Omental fat pad (tissue), 4 donors: ENCODE results near the gene TCTN3. TPM values are rescaled to one million over a fixed set of nuclear protein-coding genes. Genes with fewer than 3 reads are reported as not detected.

Source experiments
- ATAC-seq: fragments of 150-250 bp; one replicate; pipeline ENCODE4 v1.9.1; 2016; ENCODE audit warnings: mild to moderate bottlenecking, moderate library complexity; ENCODE audit not compliant: low FRiP score
- DNase-seq: peaks from one replicate; pipeline ENCODE4 v3.0.0-alpha.2; 2019; ENCODE audit warnings: low spot score
- total RNA-seq, 4 donors: library from RNA; depleted of rRNA; stranded (reverse); fragments of >200 nt; gene quantifications; one replicate each; pipeline ENCODE4 v1.1.0, GENCODE V29; 2016
- TF ChIP-seq, protein P1 (sequence below), 3 donors: fragments of 450-650 bp; IDR thresholded peaks; one replicate each; pipeline ENCODE4 v1.5.1; 2016 to 2017; ENCODE audit warnings: antibody characterized with exemption in 3 of 3, mild to moderate bottlenecking in 3 of 3, moderate library complexity in 2 of 3

The TCTN3 gene
- total RNA-seq, 4 donors from 2014 or later: 24.1 to 27.1 (median 24.7) TPM

DNA sequence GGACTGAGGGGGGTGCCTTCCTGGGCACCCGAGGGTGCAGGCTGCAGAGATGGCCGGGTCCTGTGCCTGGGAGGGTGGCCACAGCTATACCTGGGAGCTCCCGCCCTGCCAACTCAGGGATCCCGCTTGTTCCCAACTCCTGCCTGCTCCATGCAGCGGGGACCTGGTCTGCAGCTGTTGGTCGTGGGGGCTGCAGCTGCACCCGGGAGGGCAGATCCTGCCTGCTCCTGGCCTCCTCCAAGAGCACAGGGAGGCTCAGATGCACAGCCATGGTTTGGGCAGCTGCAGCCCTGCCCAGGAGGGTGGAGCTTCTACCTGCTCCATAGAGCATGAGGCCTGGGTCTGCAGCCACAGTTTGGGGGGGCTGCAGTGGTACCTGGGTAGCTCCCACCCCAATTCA lies 13.3 kb upstream of the TCTN3 start:
- ATAC-seq (peak; percentile 37), DNase-seq (no peak)
- TF ChIP-seq, protein P1, sequence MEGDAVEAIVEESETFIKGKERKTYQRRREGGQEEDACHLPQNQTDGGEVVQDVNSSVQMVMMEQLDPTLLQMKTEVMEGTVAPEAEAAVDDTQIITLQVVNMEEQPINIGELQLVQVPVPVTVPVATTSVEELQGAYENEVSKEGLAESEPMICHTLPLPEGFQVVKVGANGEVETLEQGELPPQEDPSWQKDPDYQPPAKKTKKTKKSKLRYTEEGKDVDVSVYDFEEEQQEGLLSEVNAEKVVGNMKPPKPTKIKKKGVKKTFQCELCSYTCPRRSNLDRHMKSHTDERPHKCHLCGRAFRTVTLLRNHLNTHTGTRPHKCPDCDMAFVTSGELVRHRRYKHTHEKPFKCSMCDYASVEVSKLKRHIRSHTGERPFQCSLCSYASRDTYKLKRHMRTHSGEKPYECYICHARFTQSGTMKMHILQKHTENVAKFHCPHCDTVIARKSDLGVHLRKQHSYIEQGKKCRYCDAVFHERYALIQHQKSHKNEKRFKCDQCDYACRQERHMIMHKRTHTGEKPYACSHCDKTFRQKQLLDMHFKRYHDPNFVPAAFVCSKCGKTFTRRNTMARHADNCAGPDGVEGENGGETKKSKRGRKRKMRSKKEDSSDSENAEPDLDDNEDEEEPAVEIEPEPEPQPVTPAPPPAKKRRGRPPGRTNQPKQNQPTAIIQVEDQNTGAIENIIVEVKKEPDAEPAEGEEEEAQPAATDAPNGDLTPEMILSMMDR (IDR thresholded peaks at IDR 0.05): no peak

DNA sequence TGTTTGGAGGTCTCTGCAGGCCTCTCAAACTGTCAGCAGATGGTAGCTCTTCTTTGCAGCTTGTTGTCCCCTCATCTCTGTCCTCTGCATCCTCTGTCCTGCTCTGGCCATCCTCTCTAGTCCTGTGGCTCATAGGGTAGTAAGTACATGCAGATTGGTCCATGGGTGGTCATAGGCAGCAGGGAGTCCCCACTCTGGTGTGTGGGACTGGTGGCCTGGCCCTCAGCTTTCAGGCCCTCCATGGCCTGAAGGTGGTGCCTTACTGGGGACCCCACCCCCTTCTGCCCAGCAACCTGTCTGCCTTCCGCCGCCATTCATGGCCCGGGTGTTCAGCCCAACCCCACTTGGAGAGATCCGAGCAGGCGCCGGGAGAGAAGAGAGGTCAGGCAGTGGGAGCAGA lies 12.8 kb upstream of the TCTN3 start:
- no peak for DNase-seq
- ATAC-seq: no peak
- TF ChIP-seq, protein P1 (IDR thresholded peaks at IDR 0.05): no peak

DNA sequence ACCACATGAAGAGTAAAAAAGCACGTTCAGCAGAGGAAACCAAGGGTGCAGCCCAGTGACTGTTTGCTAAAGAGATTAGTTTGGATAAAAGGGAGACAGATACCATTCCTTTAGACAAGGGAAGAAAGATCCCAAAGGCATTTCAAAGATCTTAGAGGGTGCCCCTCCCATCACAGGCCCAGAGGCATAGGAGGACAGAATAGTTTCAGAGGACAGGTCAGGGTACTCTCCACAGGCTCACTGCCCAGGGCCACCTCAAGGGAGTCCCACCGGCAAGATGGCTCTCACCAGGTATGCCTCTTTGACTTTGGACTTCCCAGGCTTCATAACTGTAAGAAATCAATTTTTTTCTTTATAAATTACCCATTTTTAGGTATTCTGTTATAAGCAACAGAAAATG lies 4.7 kb upstream of the TCTN3 start:
- TF ChIP-seq, protein P1 (IDR thresholded peaks at IDR 0.05): no peak
- DNase-seq (no peak), ATAC-seq (no peak)

DNA sequence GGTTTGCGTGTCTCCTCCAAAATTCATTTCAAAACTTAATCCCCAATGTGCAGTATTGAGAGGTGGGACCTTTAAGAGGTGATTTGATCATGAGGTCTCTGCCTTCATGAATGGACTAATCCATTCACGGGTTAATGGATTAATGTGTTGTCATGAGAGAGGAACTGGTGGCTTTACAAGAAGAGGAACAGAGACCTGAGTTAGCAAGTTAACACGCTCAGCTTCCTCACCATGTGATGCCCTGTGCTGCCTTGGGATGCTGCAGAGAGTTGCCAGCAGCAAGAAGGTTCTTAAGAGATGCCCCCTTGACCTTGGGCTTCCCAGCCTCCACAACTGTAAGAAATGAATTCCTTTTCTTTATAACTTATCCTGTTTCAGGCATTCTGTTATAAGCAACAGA lies 3.7 kb upstream of the TCTN3 start:
- no peak for ATAC-seq
- no peak for DNase-seq
- TF ChIP-seq, protein P1 (IDR thresholded peaks at IDR 0.05): no peak

DNA sequence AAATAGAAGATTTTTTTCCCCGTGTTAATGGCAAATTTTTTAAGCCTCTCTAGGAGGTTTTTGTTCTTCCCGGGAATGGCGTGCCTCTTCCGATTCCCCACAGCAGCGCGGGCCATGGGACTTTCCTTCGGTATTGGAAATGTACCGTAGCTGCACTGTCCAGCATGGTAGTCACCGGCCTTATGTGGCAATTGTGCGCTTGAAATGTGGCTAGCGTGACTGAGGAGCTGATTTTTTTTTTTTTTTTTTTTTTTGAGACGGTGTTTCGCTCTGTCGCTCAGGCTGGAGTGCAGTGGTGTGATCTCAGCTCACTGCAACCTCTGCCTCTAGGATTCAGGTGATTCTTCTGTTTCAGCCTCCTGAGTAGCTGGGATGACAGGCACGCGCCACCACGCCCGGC lies 938 bp upstream of the TCTN3 start:
- ATAC-seq: no peak
- no peak for DNase-seq
- TF ChIP-seq, protein P1 (IDR thresholded peaks at IDR 0.05): no peak

DNA sequence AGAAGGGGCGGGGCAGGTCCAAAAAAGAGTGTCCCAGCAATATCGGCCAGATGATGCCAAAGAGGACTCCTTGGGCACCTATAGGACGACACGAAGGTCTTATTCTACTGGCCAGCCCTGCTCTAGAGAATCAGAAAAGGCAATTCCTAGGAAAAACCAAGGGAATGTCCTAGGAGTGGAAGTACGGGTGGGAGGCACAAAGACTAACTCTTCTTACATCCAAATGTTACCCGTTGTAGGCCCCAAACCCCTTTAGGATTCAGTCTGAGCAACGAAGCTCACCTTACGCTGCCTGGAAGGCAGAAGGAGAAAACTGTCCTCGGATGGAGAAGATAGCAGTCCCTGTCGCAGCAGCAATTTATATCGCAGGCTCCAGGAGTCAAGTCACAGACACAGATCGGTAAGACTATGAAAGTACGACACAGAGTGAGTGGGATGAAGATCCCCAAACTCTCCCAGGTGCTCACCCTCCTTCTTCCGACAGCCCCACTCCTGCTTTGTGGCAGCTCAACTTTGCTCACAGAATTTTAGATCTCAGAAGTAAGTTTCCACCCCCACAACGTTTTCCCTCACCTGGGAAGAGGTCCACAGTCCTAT lies 558 bp downstream of the TCTN3 start:
- ATAC-seq (peak; percentile 26), DNase-seq (no peak)
- TF ChIP-seq, protein P1 (IDR thresholded peaks at IDR 0.05): no peak

DNA sequence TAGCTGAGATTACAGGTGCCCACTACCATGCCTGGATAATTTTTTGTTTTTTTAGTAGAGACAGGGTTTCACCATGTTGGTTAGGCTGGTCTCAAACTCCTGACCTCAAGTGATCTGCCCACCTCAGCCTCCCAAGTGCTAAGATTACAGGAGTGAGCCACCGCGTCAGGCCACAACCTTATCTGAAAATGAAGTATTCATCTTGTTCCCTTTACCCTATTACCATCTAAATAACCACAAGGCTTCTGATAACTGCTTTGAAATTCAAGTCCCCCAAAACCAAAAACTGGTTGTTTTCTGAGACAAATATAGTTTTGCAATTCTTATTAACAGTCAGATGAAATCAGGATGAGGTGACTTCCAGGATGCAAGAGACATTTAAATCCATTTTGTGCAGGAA lies 2.4 kb downstream of the TCTN3 start:
- ATAC-seq (no peak), DNase-seq (no peak)
- TF ChIP-seq, protein P1 (IDR thresholded peaks at IDR 0.05): no peak
